Activated naive CD4-positive, alpha-beta T cell treated with anti-CD3 and anti-CD28 coated beads, Interleukin-2, amount 50 U/mL, for 16 hours (primary cell): Measurements from ENCODE around the gene CHRNA5.

Experiments used
- DNase-seq: peaks from one replicate; pipeline ENCODE4 v3.0.0-alpha.2; 2020

Gene CHRNA5

DNA sequence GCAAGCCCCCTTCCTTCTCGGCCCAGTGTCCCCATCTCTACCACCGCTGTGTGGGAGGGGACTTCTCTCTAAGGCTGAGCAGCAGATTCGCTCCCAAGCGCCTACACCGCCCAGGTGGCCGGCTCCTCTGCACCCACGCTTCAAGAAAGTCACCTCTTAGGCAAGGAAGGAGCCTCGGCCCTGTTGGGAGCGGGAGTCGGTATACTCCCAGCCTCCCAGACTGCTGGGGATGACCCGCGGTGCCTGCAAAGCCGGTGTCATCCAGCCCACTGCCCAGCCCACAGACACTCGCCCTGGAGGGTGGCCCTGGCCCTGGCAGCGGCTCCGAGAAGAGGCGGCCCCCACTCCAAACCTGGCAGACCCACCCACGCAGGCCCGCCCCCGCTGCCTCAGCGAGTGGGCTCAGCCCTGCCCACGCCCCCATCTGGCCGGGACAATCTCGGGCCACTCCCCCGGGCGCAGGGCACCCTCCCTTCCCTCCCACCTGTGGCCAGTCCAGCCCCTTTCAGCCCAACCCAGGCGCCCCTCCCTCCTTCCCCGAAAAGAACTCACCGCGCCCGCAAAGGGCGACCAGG lies 75.3 kb downstream of the CHRNA5 start:
- DNase-seq = no peak

DNA sequence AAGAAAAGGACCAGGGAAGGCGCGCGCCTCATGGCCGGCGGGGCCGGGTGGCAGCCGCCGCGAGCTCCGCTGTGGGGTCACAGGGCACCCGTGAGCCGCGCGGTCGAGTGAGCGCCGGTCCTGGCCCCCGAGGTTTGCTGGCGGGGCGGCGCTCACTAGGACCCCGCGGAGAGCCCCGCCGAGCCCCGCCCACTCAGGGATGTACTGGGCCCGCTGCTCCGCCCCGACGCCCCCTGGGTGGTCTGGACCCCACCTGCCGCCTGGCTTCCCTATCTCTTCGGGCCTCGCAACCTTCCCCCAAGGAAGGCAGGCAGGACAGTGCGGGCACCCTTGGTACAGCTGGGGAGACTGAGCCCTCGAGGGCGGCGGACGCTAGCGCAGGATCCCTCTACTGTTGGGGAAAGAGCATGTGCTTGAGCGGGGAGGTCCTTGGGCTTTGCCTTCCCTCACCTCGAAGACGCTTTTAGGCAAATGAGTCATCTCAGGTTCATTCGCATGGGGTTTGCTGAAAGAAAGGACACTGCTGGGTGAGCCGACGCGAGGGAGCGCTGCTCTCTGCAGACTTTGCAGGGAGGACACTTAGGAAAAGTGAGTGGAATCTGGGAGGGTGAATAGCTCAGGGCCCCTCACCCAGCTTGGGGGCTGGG lies 75.9 kb downstream of the CHRNA5 start, which contains the start of gene CHRNB4:
CHRNB4 (minus strand) TSS at position 109 of the 647 bp plus-strand sequence; CDS start at position 32, 77 bp downstream.
- peak; percentile 25 for DNase-seq

DNA sequence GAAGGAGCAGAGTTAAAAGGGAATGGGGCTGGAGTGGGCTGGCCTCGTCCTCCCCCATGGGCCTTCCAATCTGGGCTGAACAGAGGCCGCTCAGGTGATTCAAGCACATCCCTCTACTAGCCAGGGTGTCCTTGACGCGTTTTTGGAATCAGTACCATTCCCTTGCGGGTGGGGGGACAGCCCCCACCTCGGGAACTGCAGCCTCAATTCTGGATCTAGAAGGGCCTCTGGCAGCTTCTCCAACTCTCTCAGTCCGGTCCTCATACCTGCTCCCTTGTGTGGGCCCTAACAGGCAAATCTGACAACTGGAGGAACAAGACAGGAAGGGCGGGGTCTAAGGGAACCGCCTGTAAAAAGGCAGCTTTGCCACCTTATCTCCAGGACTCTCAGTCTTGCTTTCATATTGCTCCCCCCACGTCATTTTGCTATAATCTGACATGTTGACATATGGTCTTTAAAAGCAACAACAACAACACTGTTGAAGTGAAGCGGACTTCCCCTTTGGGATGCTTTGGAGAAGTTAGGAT lies 76.5 kb downstream of the CHRNA5 start:
- DNase-seq = no peak

GRCh38 chr15:78642331-78642730 lies 77.0 kb downstream of the CHRNA5 start:
- DNase-seq = no peak
